Measurements from ENCODE around the gene AKR1C8. TPM values are rescaled to one million over a fixed set of nuclear protein-coding genes. Genes with fewer than 3 reads are reported as not detected.

AKR1C8 gene
- polyA plus RNA-seq, 1 of the 3 experiments (the other 2 are of a cell fraction), result not detected

GRCh38 chr10:5146920-5147254, 38.1 kb downstream of the AKR1C8 start:
- 23% methylated on average over 5 of the region's 5 CpGs for WGBS (ENCODE audit: low lambda C conversion rate)

More at GRCh38 chr10:5146920-5147254, 38.1 kb downstream of the AKR1C8 start:
- ChIA-PET POLR2A (no interaction called here), CTCF (no interaction called here)
- H3K4me3 ChIP-seq (ENCODE audit: low read depth in 2 of 2, low read length in 1 of 2), result no peak overlapping the region
- H4K20me1 ChIP-seq (ENCODE audit: insufficient read depth), result no peaks in the 10 kb centered on the region
- H2AFZ ChIP-seq (ENCODE audit: low read depth), result no peak overlapping the region
- H3K4me1 ChIP-seq (ENCODE audit: control insufficient read depth in 1 of 2, insufficient read depth in 2 of 2, low read depth in 1 of 2, low read length in 1 of 2), result no peaks in the 10 kb centered on the region
- no peak overlapping the region for H3K4me2 ChIP-seq
- TF ChIP-seq, protein P1, sequence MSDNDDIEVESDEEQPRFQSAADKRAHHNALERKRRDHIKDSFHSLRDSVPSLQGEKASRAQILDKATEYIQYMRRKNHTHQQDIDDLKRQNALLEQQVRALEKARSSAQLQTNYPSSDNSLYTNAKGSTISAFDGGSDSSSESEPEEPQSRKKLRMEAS (IDR thresholded peaks at IDR 0.05; ENCODE audit: low read depth), result no peak
- TF ChIP-seq SIN3A (IDR thresholded peaks at IDR 0.05; ENCODE audit: borderline replicate concordance, low read depth, low read length), result no peak
- TF ChIP-seq GABPA (IDR thresholded peaks at IDR 0.05; ENCODE audit: low read depth), result no peak
- TF ChIP-seq, protein P2, sequence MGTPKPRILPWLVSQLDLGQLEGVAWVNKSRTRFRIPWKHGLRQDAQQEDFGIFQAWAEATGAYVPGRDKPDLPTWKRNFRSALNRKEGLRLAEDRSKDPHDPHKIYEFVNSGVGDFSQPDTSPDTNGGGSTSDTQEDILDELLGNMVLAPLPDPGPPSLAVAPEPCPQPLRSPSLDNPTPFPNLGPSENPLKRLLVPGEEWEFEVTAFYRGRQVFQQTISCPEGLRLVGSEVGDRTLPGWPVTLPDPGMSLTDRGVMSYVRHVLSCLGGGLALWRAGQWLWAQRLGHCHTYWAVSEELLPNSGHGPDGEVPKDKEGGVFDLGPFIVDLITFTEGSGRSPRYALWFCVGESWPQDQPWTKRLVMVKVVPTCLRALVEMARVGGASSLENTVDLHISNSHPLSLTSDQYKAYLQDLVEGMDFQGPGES (IDR thresholded peaks at IDR 0.05; ENCODE audit: low read depth, low read length), result no peak
- no peak for TF ChIP-seq YY1 (IDR thresholded peaks at IDR 0.05; ENCODE audit: low read depth)
- no peak for TF ChIP-seq FOXM1 (IDR thresholded peaks at IDR 0.05; ENCODE audit: low read depth)
- TF ChIP-seq RAD21 (IDR thresholded peaks at IDR 0.05; ENCODE audit: low read length), result no peak
- TF ChIP-seq REST (IDR thresholded peaks at IDR 0.05; ENCODE audit: low read depth, low read length), result no peak
- no peak for TF ChIP-seq JUND (IDR thresholded peaks at IDR 0.05)
- TF ChIP-seq, protein P3, sequence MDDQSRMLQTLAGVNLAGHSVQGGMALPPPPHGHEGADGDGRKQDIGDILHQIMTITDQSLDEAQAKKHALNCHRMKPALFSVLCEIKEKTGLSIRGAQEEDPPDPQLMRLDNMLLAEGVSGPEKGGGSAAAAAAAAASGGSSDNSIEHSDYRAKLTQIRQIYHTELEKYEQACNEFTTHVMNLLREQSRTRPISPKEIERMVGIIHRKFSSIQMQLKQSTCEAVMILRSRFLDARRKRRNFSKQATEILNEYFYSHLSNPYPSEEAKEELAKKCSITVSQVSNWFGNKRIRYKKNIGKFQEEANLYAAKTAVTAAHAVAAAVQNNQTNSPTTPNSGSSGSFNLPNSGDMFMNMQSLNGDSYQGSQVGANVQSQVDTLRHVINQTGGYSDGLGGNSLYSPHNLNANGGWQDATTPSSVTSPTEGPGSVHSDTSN (IDR thresholded peaks at IDR 0.05), result no peak
- TF ChIP-seq RCOR1 (IDR thresholded peaks at IDR 0.05; ENCODE audit: low read length), result no peak
- no peak for TF ChIP-seq CHD2 (IDR thresholded peaks at IDR 0.05; ENCODE audit: low read length, partially characterized antibody)
- no peak for TF ChIP-seq SMC3 (IDR thresholded peaks at IDR 0.05; ENCODE audit: low read depth, low read length)
- TF ChIP-seq TAF1 (IDR thresholded peaks at IDR 0.05; ENCODE audit: borderline replicate concordance, low read depth, low read length), result no peak
- no peak for TF ChIP-seq CTCF (IDR thresholded peaks at IDR 0.05)
- H3K79me2 ChIP-seq (ENCODE audit: insufficient read depth), result no peaks in the 10 kb centered on the region
- H3K9ac ChIP-seq, result no peak overlapping the region
- H3F3A ChIP-seq (replicated peaks; ENCODE audit: insufficient read depth), result no peaks in the 10 kb centered on the region
- H3K27ac ChIP-seq (ENCODE audit: low read depth in 2 of 2, low read length in 1 of 2), result no peak overlapping the region
- H3K36me3 ChIP-seq (replicated peaks in 1 of 2; ENCODE audit: control insufficient read depth in 1 of 2, insufficient read depth in 2 of 2, low read length in 1 of 2), result no peaks in the 10 kb centered on the region
- H3K27me3 ChIP-seq (ENCODE audit: insufficient read depth), result no peaks in the 10 kb centered on the region
- no peaks in the 10 kb centered on the region for H3K9me2 ChIP-seq
- no peak for DNase-seq
- H3K9me3 ChIP-seq, result no peaks in the 10 kb centered on the region
